ENCODE data around the gene GPN3. TPM values are rescaled to one million over a fixed set of nuclear protein-coding genes. Genes with fewer than 3 reads are reported as not detected.

The GPN3 gene
- total and polyA plus RNA-seq, 2 of the 4 experiments (the other 2 are of a cell fraction), result 7.7 to 14.9 TPM

GRCh38 chr12:110426406-110426805 is 41.7 kb downstream of the GPN3 start:
- no peak overlapping the region for H2AK5ac ChIP-seq (ENCODE audit: low read depth, low read length)
- WGBS, 2 experiments (ENCODE audit: extremely low coverage in 2 of 2, insufficient read length in 1 of 2), result no CpG with 5 or more reads among the region's 3 CpGs

More at GRCh38 chr12:110426406-110426805, 41.7 kb downstream of the GPN3 start:
- Histone ChIP-seq H2AK9ac (replicated peaks; ENCODE audit: low read depth, low read length, poor library complexity) (no peak overlapping the region), H3K36me3 (ENCODE audit: control insufficient read depth, insufficient read depth, low read length) (no peaks in the 10 kb centered on the region), H3K4me3 (ENCODE audit: insufficient read depth, low read depth, low read length) (no peak overlapping the region), H2BK20ac (ENCODE audit: low read depth, low read length) (no peak overlapping the region), H3K23ac (ENCODE audit: low read depth, low read length) (no peak overlapping the region), H3K56ac (ENCODE audit: extremely low read depth, insufficient read depth, low read length) (no peak overlapping the region), H3K4ac (ENCODE audit: low read depth, low read length) (no peak overlapping the region), H3K4me2 (ENCODE audit: low read depth, low read length) (no peak overlapping the region), H3K27me3 (ENCODE audit: control insufficient read depth, insufficient read depth, low read length) (no peaks in the 10 kb centered on the region), H3K79me1 (ENCODE audit: low read depth in 1 of 2, low read length in 2 of 2) (no peaks in the 10 kb centered on the region), H3K14ac (replicated peaks; ENCODE audit: low read depth, low read length) (no peak overlapping the region), H2BK15ac (ENCODE audit: low read depth, low read length) (no peak overlapping the region), H4K20me1 (ENCODE audit: insufficient read depth, low read length) (no peaks in the 10 kb centered on the region), H2BK120ac (ENCODE audit: low read depth, low read length) (0 out of 2 replicates have a peak overlapping the region, but pooled peaks have one; percentile 28), H3K27ac (ENCODE audit: insufficient read depth, low read length) (no peak overlapping the region; the same call in 1 of the 2 replicates), H2AFZ (replicated peaks; ENCODE audit: low read length, poor library complexity) (no peak overlapping the region), H2BK5ac (ENCODE audit: low read depth, low read length, poor library complexity, severe bottlenecking) (no peak overlapping the region), H3K9me3 (ENCODE audit: control insufficient read depth, insufficient read depth, low read length) (no peaks in the 10 kb centered on the region), H3K4me1 (ENCODE audit: control insufficient read depth, insufficient read depth, low read length) (0 out of 2 replicates have a peak, but pooled peaks cover 2% of the 10 kb centered on the region), H3K9ac (ENCODE audit: low read depth, low read length) (no peak overlapping the region), H4K8ac (ENCODE audit: low read depth in 2 of 2, low read length in 2 of 2) (no peak overlapping the region; a peak in 1 of 4 replicates), H4K5ac (ENCODE audit: low read depth, low read length) (no peak overlapping the region), H3K18ac (ENCODE audit: low read depth, low read length) (no peak overlapping the region), H3K9me1 (ENCODE audit: insufficient read depth, low read length) (no peaks in the 10 kb centered on the region), H4K91ac (ENCODE audit: insufficient read depth, low read depth, low read length) (no peak overlapping the region)
- in situ Hi-C loops (cut with MboI; ENCODE audit: low sequenced_read_pairs), result no loop called here
- intact Hi-C loops (cut with micrococcal nuclease), result no loop called here
- ATAC-seq (ENCODE audit: low read depth) (no peak), DNase-seq (peak; percentile 4)
- dilution Hi-C loops (cut with HindIII; ENCODE audit: low sequenced_read_pairs, unreplicated experiment), result no loop called here
- no TSS peak for BruUV-seq (replicated peaks)
- ChIA-PET POLR2A (ENCODE audit: unreplicated experiment) (interaction anchor here (0.6 kb wide), 1 partner anchor 325 kb away, joined by 4 read pairs; no protein-coding TSS in a partner anchor), CTCF (interaction anchor here (0.9 kb wide), 1 partner anchor 31 kb away, joined by 3 read pairs; no protein-coding TSS in a partner anchor)
- TF ChIP-seq MXI1 (IDR thresholded peaks at IDR 0.05; ENCODE audit: borderline replicate concordance, low read depth, low read length) (no peak), BHLHE40 (IDR thresholded peaks at IDR 0.05; ENCODE audit: low read depth, low read length) (no peak), ELK1 (IDR thresholded peaks at IDR 0.05; ENCODE audit: borderline replicate concordance, low read depth, low read length) (no peak), SMC3 (IDR thresholded peaks at IDR 0.05; ENCODE audit: low read depth, low read length) (no peak), FOS (IDR thresholded peaks at IDR 0.05; ENCODE audit: low read depth, low read length) (no peak), CTCF (conservative IDR thresholded peaks at IDR 0.05; ENCODE audit: low read depth, low read length) (no peak), CEBPB (IDR thresholded peaks at IDR 0.05; ENCODE audit: low read depth, low read length) (no peak), RAD21 (IDR thresholded peaks at IDR 0.05; ENCODE audit: low read length) (no peak), NFE2L2 (IDR thresholded peaks at IDR 0.05; ENCODE audit: low read depth, low read length) (no peak), CHD1 (IDR thresholded peaks at IDR 0.05; ENCODE audit: low read depth, low read length) (no peak), RCOR1 (IDR thresholded peaks at IDR 0.05; ENCODE audit: insufficient replicate concordance, low read length) (no peak), MAFK (IDR thresholded peaks at IDR 0.05; ENCODE audit: low read depth, low read length) (no peak), RFX5 (IDR thresholded peaks at IDR 0.05; ENCODE audit: low read depth, low read length) (no peak), USF2 (IDR thresholded peaks at IDR 0.05; ENCODE audit: low read depth, low read length) (no peak), MAZ (IDR thresholded peaks at IDR 0.05; ENCODE audit: borderline replicate concordance, low read depth, low read length) (no peak)

Data from IMR-90 (cell line).